B cell (primary cell): Measurements from ENCODE around the gene TMEM98.

ENCODE experiments used
- EZH2 ChIP-seq: IDR thresholded peaks from 2 replicates; pipeline ENCODE4 v1.6.1; 2012; ENCODE audit warnings: borderline replicate concordance, low read depth, mild to moderate bottlenecking, moderate library complexity, low read length; ENCODE audit not compliant: insufficient read depth, poor library complexity, severe bottlenecking
- TF ChIP-seq, protein P1 (sequence below): fragments of 200-600 bp; IDR thresholded peaks from one replicate; pipeline ENCODE4 v1.8.0; 2022; ENCODE audit warnings: antibody characterized with exemption, mild to moderate bottlenecking

DNA sequence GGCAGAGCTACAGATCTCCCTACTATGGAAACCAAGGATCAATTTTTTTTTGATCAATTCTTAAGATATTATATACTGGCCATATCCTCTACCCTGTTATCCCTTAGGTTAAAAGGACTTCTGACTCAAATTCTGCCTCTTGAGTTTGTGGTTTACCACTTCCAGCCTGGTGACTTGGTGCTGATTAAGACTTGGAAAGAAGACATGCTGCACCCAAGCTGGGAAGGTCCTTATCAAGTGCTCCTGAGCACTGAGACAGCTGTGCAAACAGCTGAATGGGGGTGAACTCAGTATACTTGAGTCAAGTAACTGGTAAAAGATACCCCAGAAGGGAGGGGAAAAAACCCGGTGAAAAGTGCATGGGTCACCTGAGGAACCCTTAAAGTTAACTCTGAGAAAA is 43.2 kb downstream of the TMEM98 start:
- TF ChIP-seq, protein P1, sequence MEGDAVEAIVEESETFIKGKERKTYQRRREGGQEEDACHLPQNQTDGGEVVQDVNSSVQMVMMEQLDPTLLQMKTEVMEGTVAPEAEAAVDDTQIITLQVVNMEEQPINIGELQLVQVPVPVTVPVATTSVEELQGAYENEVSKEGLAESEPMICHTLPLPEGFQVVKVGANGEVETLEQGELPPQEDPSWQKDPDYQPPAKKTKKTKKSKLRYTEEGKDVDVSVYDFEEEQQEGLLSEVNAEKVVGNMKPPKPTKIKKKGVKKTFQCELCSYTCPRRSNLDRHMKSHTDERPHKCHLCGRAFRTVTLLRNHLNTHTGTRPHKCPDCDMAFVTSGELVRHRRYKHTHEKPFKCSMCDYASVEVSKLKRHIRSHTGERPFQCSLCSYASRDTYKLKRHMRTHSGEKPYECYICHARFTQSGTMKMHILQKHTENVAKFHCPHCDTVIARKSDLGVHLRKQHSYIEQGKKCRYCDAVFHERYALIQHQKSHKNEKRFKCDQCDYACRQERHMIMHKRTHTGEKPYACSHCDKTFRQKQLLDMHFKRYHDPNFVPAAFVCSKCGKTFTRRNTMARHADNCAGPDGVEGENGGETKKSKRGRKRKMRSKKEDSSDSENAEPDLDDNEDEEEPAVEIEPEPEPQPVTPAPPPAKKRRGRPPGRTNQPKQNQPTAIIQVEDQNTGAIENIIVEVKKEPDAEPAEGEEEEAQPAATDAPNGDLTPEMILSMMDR: no peak
- no peak for TF ChIP-seq EZH2
